Measurements from ENCODE around the gene INSYN2B. TPM values are rescaled to one million over a fixed set of nuclear protein-coding genes. Genes with fewer than 3 reads are reported as not detected.
A peak's percentile ranks its signal among the peaks of the same experiment; 100 is the strongest.

INSYN2B gene
- total and polyA plus RNA-seq, 12 donors: 0.08 to 0.94 (median 0.62) TPM; not detected in 2

DNA sequence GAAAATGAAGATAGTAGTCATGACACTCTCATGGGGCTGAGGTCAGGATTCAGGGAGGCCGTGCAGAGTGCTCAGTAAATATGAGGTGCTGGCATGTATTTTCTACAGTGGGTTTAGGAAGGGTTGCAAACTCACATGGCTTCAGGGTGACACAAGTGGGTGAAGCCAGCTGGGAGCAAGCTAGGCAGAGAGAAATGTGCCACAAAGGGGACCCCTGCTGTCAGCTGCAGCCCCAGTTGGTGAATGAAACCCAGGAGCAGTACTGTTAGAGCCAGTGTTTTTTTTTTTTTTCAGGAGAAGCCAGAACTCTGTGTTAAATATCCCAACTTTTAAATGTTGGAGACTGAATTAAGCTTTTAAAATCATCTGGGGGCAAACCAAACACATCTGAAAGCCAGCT lies 75.3 kb downstream of the INSYN2B start:
- 78 to 91% (median 85%) methylated on average over 1 of the region's 1 CpG for WGBS, 4 donors

DNA sequence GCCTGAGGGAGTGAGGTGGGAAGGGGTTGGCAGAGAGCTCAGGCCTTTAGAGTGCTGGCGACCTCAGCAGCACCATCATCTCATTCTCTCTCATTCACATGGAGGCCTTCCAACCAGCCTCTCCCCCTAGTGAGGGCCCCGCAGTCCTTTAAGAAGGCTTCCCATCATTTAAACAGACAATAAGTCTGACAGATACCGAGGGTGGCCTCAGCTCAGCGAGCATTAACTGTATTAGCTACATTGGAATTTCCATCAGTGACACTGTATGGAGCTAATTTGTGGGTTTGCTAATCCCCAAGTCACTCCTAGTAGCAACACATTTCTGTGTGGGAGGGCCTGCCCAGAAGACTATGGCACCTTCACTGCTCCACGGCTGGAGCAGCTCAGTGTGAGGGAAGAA lies 75.8 kb downstream of the INSYN2B start:
- 65 to 100% (median 82%) methylated on average over 1 to 5 of the region's 5 CpGs for WGBS, 4 donors
- DNase-seq: no peak
- Histone ChIP-seq H3K27me3 (no peaks in the 10 kb centered on the region), H3K4me3 (no peak overlapping the region), H3K4me1 (replicated peaks in 1 of 2) (no peaks in the 10 kb centered on the region), H3K9me3 (replicated peaks in 1 of 3) (no peaks in the 10 kb centered on the region), H3K27ac (no peak overlapping the region), H3K36me3 (replicated peaks in 1 of 2) (no peaks in the 10 kb centered on the region)
- intact Hi-C loops (cut with DNase I): no loop called here
- TF ChIP-seq, protein P1, sequence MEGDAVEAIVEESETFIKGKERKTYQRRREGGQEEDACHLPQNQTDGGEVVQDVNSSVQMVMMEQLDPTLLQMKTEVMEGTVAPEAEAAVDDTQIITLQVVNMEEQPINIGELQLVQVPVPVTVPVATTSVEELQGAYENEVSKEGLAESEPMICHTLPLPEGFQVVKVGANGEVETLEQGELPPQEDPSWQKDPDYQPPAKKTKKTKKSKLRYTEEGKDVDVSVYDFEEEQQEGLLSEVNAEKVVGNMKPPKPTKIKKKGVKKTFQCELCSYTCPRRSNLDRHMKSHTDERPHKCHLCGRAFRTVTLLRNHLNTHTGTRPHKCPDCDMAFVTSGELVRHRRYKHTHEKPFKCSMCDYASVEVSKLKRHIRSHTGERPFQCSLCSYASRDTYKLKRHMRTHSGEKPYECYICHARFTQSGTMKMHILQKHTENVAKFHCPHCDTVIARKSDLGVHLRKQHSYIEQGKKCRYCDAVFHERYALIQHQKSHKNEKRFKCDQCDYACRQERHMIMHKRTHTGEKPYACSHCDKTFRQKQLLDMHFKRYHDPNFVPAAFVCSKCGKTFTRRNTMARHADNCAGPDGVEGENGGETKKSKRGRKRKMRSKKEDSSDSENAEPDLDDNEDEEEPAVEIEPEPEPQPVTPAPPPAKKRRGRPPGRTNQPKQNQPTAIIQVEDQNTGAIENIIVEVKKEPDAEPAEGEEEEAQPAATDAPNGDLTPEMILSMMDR (IDR thresholded peaks at IDR 0.05): no peak
- no peak for TF ChIP-seq POLR2A (IDR thresholded peaks at IDR 0.05)

More for the DNA sequence above, 75.3 kb downstream of the INSYN2B start:
- intact Hi-C loops (cut with DNase I): no loop called here
- H3K27ac ChIP-seq: no peak overlapping the region
- no peaks in the 10 kb centered on the region for H3K4me1 ChIP-seq (replicated peaks in 1 of 2)
- H3K36me3 ChIP-seq (replicated peaks in 1 of 2): no peaks in the 10 kb centered on the region
- TF ChIP-seq POLR2A (IDR thresholded peaks at IDR 0.05): no peak
- TF ChIP-seq, protein P1 (IDR thresholded peaks at IDR 0.05): no peak
- no peaks in the 10 kb centered on the region for H3K27me3 ChIP-seq
- no peaks in the 10 kb centered on the region for H3K9me3 ChIP-seq (replicated peaks in 1 of 3)
- no peak overlapping the region for H3K4me3 ChIP-seq
- DNase-seq: no peak

DNA sequence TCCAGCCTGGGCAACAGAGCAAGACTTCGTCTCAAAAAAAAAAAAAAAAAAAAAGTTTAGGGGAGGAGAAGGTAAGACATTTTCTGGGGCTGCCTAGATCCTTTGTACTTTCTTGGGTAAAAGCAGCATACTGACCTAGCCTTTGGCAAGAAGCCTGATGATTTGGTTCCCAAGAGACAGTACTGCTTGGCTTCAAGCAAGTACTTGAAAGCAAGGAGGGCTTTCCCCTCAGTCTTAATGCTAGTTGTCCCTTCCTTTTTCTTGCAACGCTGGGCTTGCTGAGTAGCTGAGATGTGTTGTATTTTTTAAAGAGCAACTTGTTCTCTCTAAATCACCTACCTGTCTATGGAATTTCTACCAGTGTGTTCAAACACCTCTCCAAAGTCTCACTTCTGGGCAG lies 76.2 kb downstream of the INSYN2B start:
- H3K36me3 ChIP-seq (replicated peaks in 1 of 2): no peaks in the 10 kb centered on the region
- no peak overlapping the region for H3K27ac ChIP-seq
- H3K27me3 ChIP-seq: no peaks in the 10 kb centered on the region
- 72 to 86% (median 80%) methylated on average over 2 of the region's 2 CpGs for WGBS, 4 donors
- H3K9me3 ChIP-seq (replicated peaks in 1 of 3): no peaks in the 10 kb centered on the region
- H3K4me1 ChIP-seq (replicated peaks in 1 of 2): no peaks in the 10 kb centered on the region
- intact Hi-C loops (cut with DNase I): no loop called here
- DNase-seq: peak in 1 of 7 donors; percentile 18
- TF ChIP-seq POLR2A (IDR thresholded peaks at IDR 0.05): no peak
- TF ChIP-seq, protein P1 (IDR thresholded peaks at IDR 0.05): no peak
- H3K4me3 ChIP-seq: no peak overlapping the region

DNA sequence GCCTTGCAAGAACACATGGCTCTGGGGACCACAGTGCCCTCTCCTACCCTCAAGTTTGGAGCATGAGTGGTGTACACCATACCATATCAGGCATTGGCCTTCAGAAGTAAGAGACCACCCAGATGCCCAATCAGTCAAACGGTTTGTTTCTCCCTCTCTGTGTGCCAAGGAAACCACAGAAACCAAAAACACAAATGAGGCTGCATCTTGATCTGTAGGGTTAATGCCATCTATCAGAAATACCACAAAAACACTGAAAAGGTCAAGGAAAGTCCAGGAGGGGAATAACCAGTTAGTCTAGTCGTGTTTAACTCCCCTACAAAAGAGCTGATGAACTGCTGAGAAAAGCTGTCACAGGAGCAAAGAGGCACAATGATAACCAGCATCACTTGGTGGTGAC lies 78.4 kb downstream of the INSYN2B start:
- H3K27ac ChIP-seq: no peak overlapping the region
- H3K9me3 ChIP-seq (replicated peaks in 1 of 3): no peaks in the 10 kb centered on the region
- H3K4me3 ChIP-seq: no peak overlapping the region
- intact Hi-C loops (cut with DNase I): no loop called here
- no peaks in the 10 kb centered on the region for H3K36me3 ChIP-seq (replicated peaks in 1 of 2)
- WGBS, 4 donors: 37 to 46% (median 42%) methylated on average over 2 of the region's 2 CpGs
- TF ChIP-seq, protein P1 (IDR thresholded peaks at IDR 0.05): no peak
- H3K4me1 ChIP-seq (replicated peaks in 1 of 2): no peaks in the 10 kb centered on the region
- no peak for DNase-seq
- no peaks in the 10 kb centered on the region for H3K27me3 ChIP-seq

All from adrenal gland (tissue), 12 donors.